PC-9 (cell line): ENCODE results near the gene SYF2.

Experiments used
- EZH2 ChIP-seq: fragments of 200-600 bp; sonication (generic); IDR thresholded peaks from 2 replicates; pipeline ENCODE4 v1.8.0; 2017; ENCODE audit warnings: antibody characterized with exemption, low read depth
- TF ChIP-seq, protein P1 (sequence below): fragments of 200-600 bp; sonication (generic); conservative IDR thresholded peaks from 2 replicates; pipeline ENCODE4 v1.6.1; 2017; ENCODE audit warnings: mixed run types, antibody characterized with exemption, mild to moderate bottlenecking, moderate library complexity

DNA sequence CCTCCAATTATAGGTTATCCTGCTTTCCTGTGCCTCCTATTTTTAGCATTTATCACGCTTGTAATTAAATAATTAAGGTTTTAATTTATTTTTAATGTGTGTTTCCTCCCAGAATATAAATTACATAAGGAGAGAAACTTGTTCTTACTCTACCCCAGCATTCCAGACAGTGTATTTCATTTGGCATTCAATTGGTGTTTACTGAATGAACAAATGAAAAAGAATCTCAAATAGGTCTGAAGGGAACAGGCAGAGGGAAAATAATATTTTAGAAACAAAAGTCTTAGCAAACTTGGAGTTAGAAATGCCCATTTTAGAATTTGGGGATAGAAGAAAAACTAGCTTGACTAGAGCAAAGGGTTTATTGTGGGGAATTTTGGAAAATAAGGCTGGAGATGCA is 24.9 kb upstream of the SYF2 start:
- TF ChIP-seq, protein P1, sequence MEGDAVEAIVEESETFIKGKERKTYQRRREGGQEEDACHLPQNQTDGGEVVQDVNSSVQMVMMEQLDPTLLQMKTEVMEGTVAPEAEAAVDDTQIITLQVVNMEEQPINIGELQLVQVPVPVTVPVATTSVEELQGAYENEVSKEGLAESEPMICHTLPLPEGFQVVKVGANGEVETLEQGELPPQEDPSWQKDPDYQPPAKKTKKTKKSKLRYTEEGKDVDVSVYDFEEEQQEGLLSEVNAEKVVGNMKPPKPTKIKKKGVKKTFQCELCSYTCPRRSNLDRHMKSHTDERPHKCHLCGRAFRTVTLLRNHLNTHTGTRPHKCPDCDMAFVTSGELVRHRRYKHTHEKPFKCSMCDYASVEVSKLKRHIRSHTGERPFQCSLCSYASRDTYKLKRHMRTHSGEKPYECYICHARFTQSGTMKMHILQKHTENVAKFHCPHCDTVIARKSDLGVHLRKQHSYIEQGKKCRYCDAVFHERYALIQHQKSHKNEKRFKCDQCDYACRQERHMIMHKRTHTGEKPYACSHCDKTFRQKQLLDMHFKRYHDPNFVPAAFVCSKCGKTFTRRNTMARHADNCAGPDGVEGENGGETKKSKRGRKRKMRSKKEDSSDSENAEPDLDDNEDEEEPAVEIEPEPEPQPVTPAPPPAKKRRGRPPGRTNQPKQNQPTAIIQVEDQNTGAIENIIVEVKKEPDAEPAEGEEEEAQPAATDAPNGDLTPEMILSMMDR, result no peak
- TF ChIP-seq EZH2, result no peak
